SH-SY5Y (cell line): Measurements from ENCODE around the gene C5.

Experiments
- GATA2 ChIP-seq: IDR thresholded peaks from 2 replicates; pipeline ENCODE4 v1.6.1; 2011; ENCODE audit warnings: mild to moderate bottlenecking, low read depth, low read length
- GATA3 ChIP-seq: IDR thresholded peaks from 2 replicates; pipeline ENCODE4 v1.6.1; 2011; ENCODE audit warnings: low read depth, mild to moderate bottlenecking, low read length, moderate library complexity

DNA sequence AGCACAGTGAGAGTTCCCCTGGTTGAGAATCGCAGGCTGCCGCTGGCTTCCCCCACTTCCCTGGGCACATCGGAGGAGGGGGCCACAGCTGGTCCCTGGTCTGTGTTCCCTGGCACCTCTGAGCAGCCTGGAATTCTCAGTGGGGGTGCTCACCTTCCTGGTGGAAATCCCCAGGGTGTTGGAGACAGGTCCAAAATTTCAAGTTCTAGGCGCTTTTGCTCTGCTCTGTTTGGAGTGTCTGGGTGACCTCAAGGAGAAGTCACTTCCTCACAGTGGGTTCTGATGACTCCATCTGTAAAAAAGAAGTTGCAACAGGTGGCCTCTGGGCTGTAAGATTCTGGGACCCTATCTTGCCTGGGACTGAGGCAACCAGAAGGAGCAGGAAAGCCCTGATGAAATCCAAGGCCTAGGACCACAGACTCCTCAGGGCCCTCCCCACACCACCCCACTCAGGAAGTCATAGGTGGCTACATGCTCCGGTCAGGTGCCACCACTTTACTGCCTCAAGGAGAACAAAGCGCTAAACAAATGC is 123.6 kb downstream of the C5 start, which contains the start of gene TRAF1:
- no peak for TF ChIP-seq GATA3
- TF ChIP-seq GATA2 = no peak
